HEK293 (cell line): ENCODE measurements around the gene ADGRD1.

Experiments used
- CTCF ChIA-PET: fragments of 350-600 bp; formaldehyde crosslinking; extraction: SDS; loops from one replicate; lab custom pipeline; 2021; ENCODE audit warnings: antibody characterized with exemption; lab: Yijun Ruan, JAX
- POLR2A ChIA-PET: fragments of 300-600 bp; formaldehyde crosslinking; extraction: SDS; loops from one replicate; lab custom pipeline; 2020; ENCODE audit warnings: antibody characterized with exemption, inconsistent platforms; lab: Yijun Ruan, JAX
- H3K27ac ChIP-seq: fragments of 200-500 bp; sonication (Bioruptor generic); 2 replicates; pipeline ENCODE4 v1.5.1; 2014; ENCODE audit warnings: low read depth, low read length, control low read depth, inconsistent platforms; ENCODE audit errors: extremely low read depth
- H3K36me3 ChIP-seq, 2 experiments: fragments of 200-500 bp in 1 of 2; sonication (Bioruptor generic) in 1 of 2; 1 replicate in 1 of 2; 2 replicates in 1 of 2; pipeline ENCODE4 v1.5.1; 2014 to 2017; ENCODE audit warnings: inconsistent platforms in 2 of 2, low read length in 2 of 2; ENCODE audit not compliant: control insufficient read depth in 2 of 2, insufficient read depth in 1 of 2
- H3K4me1 ChIP-seq: fragments of 200-500 bp; sonication (Bioruptor generic); 2 replicates; pipeline ENCODE4 v1.5.1; 2014; ENCODE audit warnings: mild to moderate bottlenecking, low read length, inconsistent platforms; ENCODE audit not compliant: control insufficient read depth, insufficient read depth
- H3K4me3 ChIP-seq: 2 replicates; pipeline ENCODE4 v1.5.1; 2011; ENCODE audit warnings: low read depth, mild to moderate bottlenecking, control low read depth, low read length, moderate library complexity
- H3K9me3 ChIP-seq: fragments of 200-500 bp; sonication (Bioruptor generic); 2 replicates; pipeline ENCODE4 v1.5.1; 2014; ENCODE audit warnings: low read depth, low read length, inconsistent platforms; ENCODE audit not compliant: control insufficient read depth, insufficient read depth
- GLIS2 ChIP-seq: fragments of 450-650 bp; formaldehyde crosslinking; IDR thresholded peaks from 2 replicates; pipeline ENCODE4 v1.5.1; 2016; ENCODE audit warnings: missing biosample characterization, missing genetic modification characterization
- HOXC10 ChIP-seq: sonication (generic); formaldehyde crosslinking; IDR thresholded peaks from 2 replicates; pipeline ENCODE4 v1.8.1; 2023; ENCODE audit warnings: mild to moderate bottlenecking, missing genetic modification reagents
- IKZF3 ChIP-seq: fragments of 450-650 bp; IDR thresholded peaks from 2 replicates; pipeline ENCODE4 v1.5.0; 2018; ENCODE audit warnings: missing biosample characterization, mild to moderate bottlenecking, missing genetic modification characterization, moderate library complexity
- MEIS1 ChIP-seq: sonication (generic); formaldehyde crosslinking; IDR thresholded peaks from 2 replicates; pipeline ENCODE4 v1.8.1; 2022; ENCODE audit warnings: missing genetic modification reagents, mild to moderate bottlenecking, borderline replicate concordance
- PBX3 ChIP-seq: sonication (generic); formaldehyde crosslinking; IDR thresholded peaks from 2 replicates; pipeline ENCODE4 v1.8.1; 2022; ENCODE audit warnings: mild to moderate bottlenecking, moderate library complexity, missing genetic modification reagents
- PRDM6 ChIP-seq: fragments of 450-650 bp; formaldehyde crosslinking; IDR thresholded peaks from 2 replicates; pipeline ENCODE4 v1.5.1; 2017; ENCODE audit warnings: missing biosample characterization, missing genetic modification characterization
- SCRT1 ChIP-seq: fragments of 450-650 bp; formaldehyde crosslinking; IDR thresholded peaks from 2 replicates; pipeline ENCODE4 v1.5.1; 2016; ENCODE audit warnings: missing biosample characterization, missing genetic modification characterization, borderline replicate concordance
- SP3 ChIP-seq: fragments of 450-650 bp; formaldehyde crosslinking; IDR thresholded peaks from 2 replicates; pipeline ENCODE4 v1.5.1; 2016; ENCODE audit warnings: missing biosample characterization, missing genetic modification characterization
- ZFHX2 ChIP-seq: fragments of 450-650 bp; formaldehyde crosslinking; conservative IDR thresholded peaks from 2 replicates; pipeline ENCODE4 v1.5.1; 2016; ENCODE audit warnings: missing biosample characterization, missing genetic modification characterization
- ZNF155 ChIP-seq: fragments of 450-650 bp; formaldehyde crosslinking; IDR thresholded peaks from 2 replicates; pipeline ENCODE4 v1.5.1; 2016; ENCODE audit warnings: missing biosample characterization, missing genetic modification characterization
- ZNF157 ChIP-seq: fragments of 450-650 bp; formaldehyde crosslinking; IDR thresholded peaks from 2 replicates; pipeline ENCODE4 v1.5.1; 2016; ENCODE audit warnings: missing biosample characterization, missing genetic modification characterization
- ZNF2 ChIP-seq: fragments of 450-650 bp; formaldehyde crosslinking; IDR thresholded peaks from 2 replicates; pipeline ENCODE4 v1.5.1; 2016; ENCODE audit warnings: missing biosample characterization, missing genetic modification characterization
- ZNF23 ChIP-seq: fragments of 450-650 bp; formaldehyde crosslinking; IDR thresholded peaks from 2 replicates; pipeline ENCODE4 v1.5.1; 2016; ENCODE audit warnings: missing biosample characterization, missing genetic modification characterization, borderline replicate concordance
- ZNF280C ChIP-seq: fragments of 450-650 bp; formaldehyde crosslinking; IDR thresholded peaks from 2 replicates; pipeline ENCODE4 v1.5.1; 2016; ENCODE audit warnings: missing biosample characterization, missing genetic modification characterization
- ZNF560 ChIP-seq: fragments of 450-650 bp; formaldehyde crosslinking; IDR thresholded peaks from 2 replicates; pipeline ENCODE4 v1.5.1; 2017; ENCODE audit warnings: missing biosample characterization, missing genetic modification characterization, borderline replicate concordance
- ZNF585B ChIP-seq: fragments of 450-650 bp; formaldehyde crosslinking; IDR thresholded peaks from 2 replicates; pipeline ENCODE4 v1.5.1; 2016; ENCODE audit warnings: missing biosample characterization, missing genetic modification characterization
- ZNF596 ChIP-seq: fragments of 450-650 bp; IDR thresholded peaks from 2 replicates; pipeline ENCODE4 v1.5.0; 2018; ENCODE audit warnings: missing biosample characterization, mild to moderate bottlenecking, missing genetic modification characterization, moderate library complexity
- ZNF623 ChIP-seq: fragments of 450-650 bp; formaldehyde crosslinking; IDR thresholded peaks from 2 replicates; pipeline ENCODE4 v1.5.1; 2016; ENCODE audit warnings: missing biosample characterization, missing genetic modification characterization
- ZNF624 ChIP-seq: fragments of 450-650 bp; formaldehyde crosslinking; IDR thresholded peaks from 2 replicates; pipeline ENCODE4 v1.5.1; 2017; ENCODE audit warnings: missing biosample characterization, missing genetic modification characterization
- ZNF654 ChIP-seq: fragments of 450-650 bp; formaldehyde crosslinking; IDR thresholded peaks from 2 replicates; pipeline ENCODE4 v1.5.1; 2016; ENCODE audit warnings: low read depth, missing biosample characterization, missing genetic modification characterization
- TF ChIP-seq, protein P1 (sequence below): fragments of 450-650 bp; IDR thresholded peaks from 2 replicates; pipeline ENCODE4 v1.5.1; 2018; ENCODE audit warnings: missing biosample characterization, missing genetic modification characterization
- TF ChIP-seq, protein P2 (sequence below): fragments of 450-650 bp; formaldehyde crosslinking; IDR thresholded peaks from 2 replicates; pipeline ENCODE4 v1.5.1; 2016; ENCODE audit warnings: missing biosample characterization, missing genetic modification characterization, low read depth

ADGRD1 gene

DNA sequence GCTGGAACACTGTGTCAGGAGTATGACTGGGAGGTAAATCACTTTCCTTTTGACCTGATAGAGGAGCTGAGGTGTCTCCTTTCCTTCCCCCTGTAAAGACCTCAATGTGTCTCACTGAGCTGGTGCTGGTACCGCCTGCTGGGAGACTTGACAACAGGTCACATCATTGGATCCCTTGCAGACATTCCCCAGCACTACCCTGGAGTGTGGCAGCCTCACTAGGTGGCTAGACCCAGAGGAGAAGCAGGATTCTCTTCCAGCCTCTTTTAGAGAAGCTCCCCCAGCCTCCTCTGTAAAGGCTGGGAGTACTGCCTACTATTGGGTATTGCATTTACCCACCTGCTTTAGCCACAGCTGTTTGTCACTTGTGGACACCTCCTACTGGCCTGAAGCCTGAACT lies 223.9 kb downstream of the ADGRD1 start:
- TF ChIP-seq ZNF624 (tag by site-specific recombination) (no peak), ZNF654 (no peak), IKZF3 (tag by site-specific recombination) (no peak), ZNF560 (tag by site-specific recombination) (no peak)
- Histone ChIP-seq H3K36me3 (no peaks in the 10 kb centered on the region), H3K9me3 (no peaks in the 10 kb centered on the region), H3K27ac (no peak overlapping the region), H3K4me1 (no peaks in the 10 kb centered on the region), H3K4me3 (no peak overlapping the region)
- ChIA-PET POLR2A (no interaction called here), CTCF (interaction anchor here (1.1 kb wide), 1 partner anchor 45 kb away, joined by 4 read pairs; no protein-coding TSS in a partner anchor)

GRCh38 chr12:131187602-131188001 lies 233.9 kb downstream of the ADGRD1 start:
- H3K27ac ChIP-seq: no peak overlapping the region
- H3K36me3 ChIP-seq: no peaks in the 10 kb centered on the region
- TF ChIP-seq PBX3 (CRISPR knock-in tag): no peak
- no peak for TF ChIP-seq ZNF623 (tag by site-specific recombination)
- no peak for TF ChIP-seq HOXC10 (CRISPR knock-in tag)
- TF ChIP-seq ZNF596 (tag by site-specific recombination): no peak
- TF ChIP-seq SCRT1 (tag by site-specific recombination): no peak
- TF ChIP-seq GLIS2 (tag by site-specific recombination): no peak
- TF ChIP-seq, protein P1, sequence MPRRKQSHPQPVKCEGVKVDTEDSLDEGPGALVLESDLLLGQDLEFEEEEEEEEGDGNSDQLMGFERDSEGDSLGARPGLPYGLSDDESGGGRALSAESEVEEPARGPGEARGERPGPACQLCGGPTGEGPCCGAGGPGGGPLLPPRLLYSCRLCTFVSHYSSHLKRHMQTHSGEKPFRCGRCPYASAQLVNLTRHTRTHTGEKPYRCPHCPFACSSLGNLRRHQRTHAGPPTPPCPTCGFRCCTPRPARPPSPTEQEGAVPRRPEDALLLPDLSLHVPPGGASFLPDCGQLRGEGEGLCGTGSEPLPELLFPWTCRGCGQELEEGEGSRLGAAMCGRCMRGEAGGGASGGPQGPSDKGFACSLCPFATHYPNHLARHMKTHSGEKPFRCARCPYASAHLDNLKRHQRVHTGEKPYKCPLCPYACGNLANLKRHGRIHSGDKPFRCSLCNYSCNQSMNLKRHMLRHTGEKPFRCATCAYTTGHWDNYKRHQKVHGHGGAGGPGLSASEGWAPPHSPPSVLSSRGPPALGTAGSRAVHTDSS (tag by site-specific recombination): no peak
- TF ChIP-seq SP3: no peak
- no peak for TF ChIP-seq ZNF585B (tag by site-specific recombination)
- TF ChIP-seq MEIS1 (CRISPR knock-in tag): no peak
- TF ChIP-seq, protein P2, sequence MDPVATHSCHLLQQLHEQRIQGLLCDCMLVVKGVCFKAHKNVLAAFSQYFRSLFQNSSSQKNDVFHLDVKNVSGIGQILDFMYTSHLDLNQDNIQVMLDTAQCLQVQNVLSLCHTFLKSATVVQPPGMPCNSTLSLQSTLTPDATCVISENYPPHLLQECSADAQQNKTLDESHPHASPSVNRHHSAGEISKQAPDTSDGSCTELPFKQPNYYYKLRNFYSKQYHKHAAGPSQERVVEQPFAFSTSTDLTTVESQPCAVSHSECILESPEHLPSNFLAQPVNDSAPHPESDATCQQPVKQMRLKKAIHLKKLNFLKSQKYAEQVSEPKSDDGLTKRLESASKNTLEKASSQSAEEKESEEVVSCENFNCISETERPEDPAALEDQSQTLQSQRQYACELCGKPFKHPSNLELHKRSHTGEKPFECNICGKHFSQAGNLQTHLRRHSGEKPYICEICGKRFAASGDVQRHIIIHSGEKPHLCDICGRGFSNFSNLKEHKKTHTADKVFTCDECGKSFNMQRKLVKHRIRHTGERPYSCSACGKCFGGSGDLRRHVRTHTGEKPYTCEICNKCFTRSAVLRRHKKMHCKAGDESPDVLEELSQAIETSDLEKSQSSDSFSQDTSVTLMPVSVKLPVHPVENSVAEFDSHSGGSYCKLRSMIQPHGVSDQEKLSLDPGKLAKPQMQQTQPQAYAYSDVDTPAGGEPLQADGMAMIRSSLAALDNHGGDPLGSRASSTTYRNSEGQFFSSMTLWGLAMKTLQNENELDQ (tag by site-specific recombination): no peak
- no peak for TF ChIP-seq ZNF157 (tag by site-specific recombination)
- no peak for TF ChIP-seq ZNF155 (tag by site-specific recombination)
- no peak for TF ChIP-seq ZNF280C
- TF ChIP-seq ZNF2 (tag by site-specific recombination): no peak
- no peak for TF ChIP-seq ZNF23 (tag by site-specific recombination)
- TF ChIP-seq ZFHX2 (tag by site-specific recombination): no peak
- TF ChIP-seq PRDM6 (tag by site-specific recombination): no peak
- CTCF ChIA-PET: interaction anchor here (0.9 kb wide), 1 partner anchor 83 kb away, joined by 3 read pairs; no protein-coding TSS in a partner anchor
- H3K4me3 ChIP-seq: no peak overlapping the region
- H3K4me1 ChIP-seq: no peaks in the 10 kb centered on the region
- H3K9me3 ChIP-seq: no peaks in the 10 kb centered on the region
- POLR2A ChIA-PET: no interaction called here
